Sigmoid colon (tissue), 7 donors: ENCODE measurements around the gene FBL. TPM values are rescaled to one million over a fixed set of nuclear protein-coding genes. Genes with fewer than 3 reads are reported as not detected.

Experiments
- DNase-seq: peaks from one replicate; pipeline ENCODE4 v3.0.0-alpha.2; 2019
- H3K27ac ChIP-seq, 4 donors: fragments of 200-600 bp; sonication (generic); one replicate each; pipeline ENCODE4 v1.5.1; 2016 to 2019; ENCODE audit warnings: mild to moderate bottlenecking in 1 of 4
- H3K27me3 ChIP-seq, 3 donors: fragments of 200-600 bp; sonication (generic); one replicate each; pipeline ENCODE4 v1.5.1; 2019; ENCODE audit warnings: mild to moderate bottlenecking in 1 of 3
- H3K36me3 ChIP-seq, 4 donors: fragments of 200-600 bp; sonication (generic); one replicate each; pipeline ENCODE4 v1.5.1; 2016 to 2019
- H3K4me1 ChIP-seq, 4 donors: fragments of 200-600 bp; sonication (generic); one replicate each; pipeline ENCODE4 v1.5.1; 2017 to 2019
- H3K4me3 ChIP-seq, 4 donors: fragments of 200-600 bp; sonication (generic); one replicate each; pipeline ENCODE4 v1.5.1; 2017 to 2019; ENCODE audit warnings: mild to moderate bottlenecking in 2 of 4, moderate library complexity in 1 of 4
- H3K9me3 ChIP-seq, 4 donors: fragments of 200-600 bp in 3 of 4; sonication (generic) in 3 of 4; one replicate each; pipeline versions ENCODE4 v1.5.1 to v1.6.1; 2013 to 2019
- EP300 ChIP-seq, 4 donors: sonication (generic); formaldehyde crosslinking; IDR thresholded peaks; one replicate each; pipeline ENCODE4 v1.6.1; 2017; ENCODE audit warnings: antibody characterized with exemption in 4 of 4
- POLR2A ChIP-seq, 2 donors: fragments of 450-650 bp; IDR thresholded peaks; one replicate each; pipeline ENCODE4 v1.6.1; 2016; ENCODE audit warnings: antibody characterized with exemption in 2 of 2, mild to moderate bottlenecking in 2 of 2, moderate library complexity in 2 of 2
- POLR2AphosphoS5 ChIP-seq, 4 donors: sonication (generic); formaldehyde crosslinking; IDR thresholded peaks; one replicate each; pipeline ENCODE4 v1.6.1; 2017; ENCODE audit warnings: antibody characterized with exemption in 4 of 4
- whole genome bisulfite sequencing, 2 donors: extraction: QIAGEN DNeasy Blood & Tissue Kit; methylation state at CpG; one replicate each; pipeline ENCODE4 v1.1.7; 2013; 5-methylcytosine and 5-hydroxymethylcytosine counted together
- intact Hi-C: fragments of 100-400 bp; cut with DNase I; formaldehyde crosslinking; loops from one replicate; pipeline ENCODE4 v1.15.1; 2023
- polyA plus RNA-seq, 3 donors: library from polyadenylated mRNA; stranded (reverse); fragments of 200-250 nt; gene quantifications; one replicate each; pipeline ENCODE4 v1.2.3, GENCODE V29; 2013
- total RNA-seq, 4 donors: library from RNA; depleted of rRNA; stranded (reverse); fragments of >200 nt; gene quantifications; one replicate each; pipeline ENCODE4 v1.1.0, GENCODE V29; 2016
- TF ChIP-seq, protein P1 (sequence below), 4 experiments: fragments of 450-650 bp in 3 of 4; fragments of 200-600 bp in 1 of 4; IDR thresholded peaks; one replicate each; pipeline ENCODE4 v1.5.1; 2016 to 2019; ENCODE audit warnings: antibody characterized with exemption in 4 of 4, mild to moderate bottlenecking in 3 of 4, moderate library complexity in 2 of 4
- donor health status: healthy with polysubstance abuse.
- donor health status: Bipolar disorder and iron deficiency.
- donor health status: healthy.

FBL gene
- total and polyA plus RNA-seq, 7 donors = 96.4 to 333 (median 121) TPM

- intact Hi-C loops = loop anchor here (5.0 kb wide), 1 partner anchor 143 kb away; the partner anchor contains the start of gene PSMC4
- Histone ChIP-seq H3K27ac (no peak overlapping the region), H3K36me3 (peaks cover 16 to 66% (median 48%) of the 10 kb centered on the region in 4 donors), H3K27me3 (no peaks in the 10 kb centered on the region), H3K9me3 (no peaks in the 10 kb centered on the region), H3K4me3 (no peak overlapping the region), H3K4me1 (peaks cover 0 to 28% (median 27%) of the 10 kb centered on the region in 4 donors)
- TF ChIP-seq POLR2AphosphoS5 (IDR thresholded peaks at IDR 0.05) = no peak
- TF ChIP-seq, protein P1, sequence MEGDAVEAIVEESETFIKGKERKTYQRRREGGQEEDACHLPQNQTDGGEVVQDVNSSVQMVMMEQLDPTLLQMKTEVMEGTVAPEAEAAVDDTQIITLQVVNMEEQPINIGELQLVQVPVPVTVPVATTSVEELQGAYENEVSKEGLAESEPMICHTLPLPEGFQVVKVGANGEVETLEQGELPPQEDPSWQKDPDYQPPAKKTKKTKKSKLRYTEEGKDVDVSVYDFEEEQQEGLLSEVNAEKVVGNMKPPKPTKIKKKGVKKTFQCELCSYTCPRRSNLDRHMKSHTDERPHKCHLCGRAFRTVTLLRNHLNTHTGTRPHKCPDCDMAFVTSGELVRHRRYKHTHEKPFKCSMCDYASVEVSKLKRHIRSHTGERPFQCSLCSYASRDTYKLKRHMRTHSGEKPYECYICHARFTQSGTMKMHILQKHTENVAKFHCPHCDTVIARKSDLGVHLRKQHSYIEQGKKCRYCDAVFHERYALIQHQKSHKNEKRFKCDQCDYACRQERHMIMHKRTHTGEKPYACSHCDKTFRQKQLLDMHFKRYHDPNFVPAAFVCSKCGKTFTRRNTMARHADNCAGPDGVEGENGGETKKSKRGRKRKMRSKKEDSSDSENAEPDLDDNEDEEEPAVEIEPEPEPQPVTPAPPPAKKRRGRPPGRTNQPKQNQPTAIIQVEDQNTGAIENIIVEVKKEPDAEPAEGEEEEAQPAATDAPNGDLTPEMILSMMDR (IDR thresholded peaks at IDR 0.05) = no peak
- no peak for TF ChIP-seq EP300 (IDR thresholded peaks at IDR 0.05)
- TF ChIP-seq POLR2A (IDR thresholded peaks at IDR 0.05) = no peak
- no peak for DNase-seq
- WGBS, 2 donors = 94% methylated on average over 10 of the region's 10 CpGs
These were observed 16.4 kb downstream of the FBL start for GRCh38 chr19:39829702-39830275.

DNA sequence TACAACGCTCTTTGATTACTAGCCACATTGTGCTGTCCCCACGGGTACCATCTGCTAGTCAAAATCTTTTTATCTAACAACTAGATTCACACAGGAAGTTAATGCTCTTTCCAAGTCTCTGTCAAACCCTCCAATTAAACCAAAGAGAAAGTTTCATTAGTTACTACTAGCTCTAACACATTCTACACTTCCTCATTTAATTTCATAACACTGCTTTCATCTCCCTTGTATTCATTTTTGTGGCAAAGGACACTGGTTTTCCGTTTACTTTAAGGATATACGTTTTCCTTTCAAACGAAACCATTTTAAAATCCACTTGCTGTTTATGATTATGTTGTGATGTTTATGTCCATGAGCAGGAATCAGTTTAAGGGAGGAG lies 17.5 kb downstream of the FBL start:
- Histone ChIP-seq H3K27ac (no peak overlapping the region), H3K4me3 (no peak overlapping the region), H3K36me3 (peaks cover 16 to 64% (median 48%) of the 10 kb centered on the region in 4 donors), H3K4me1 (peaks cover 0 to 30% (median 29%) of the 10 kb centered on the region in 4 donors), H3K9me3 (no peaks in the 10 kb centered on the region), H3K27me3 (no peaks in the 10 kb centered on the region)
- intact Hi-C loops = no loop called here
- no peak for DNase-seq
- TF ChIP-seq EP300 (IDR thresholded peaks at IDR 0.05) (no peak), POLR2A (IDR thresholded peaks at IDR 0.05) (no peak), POLR2AphosphoS5 (IDR thresholded peaks at IDR 0.05) (no peak)
- TF ChIP-seq, protein P1 (IDR thresholded peaks at IDR 0.05) = no peak
- 67 to 68% methylated on average over 5 of the region's 5 CpGs for WGBS, 2 donors

DNA sequence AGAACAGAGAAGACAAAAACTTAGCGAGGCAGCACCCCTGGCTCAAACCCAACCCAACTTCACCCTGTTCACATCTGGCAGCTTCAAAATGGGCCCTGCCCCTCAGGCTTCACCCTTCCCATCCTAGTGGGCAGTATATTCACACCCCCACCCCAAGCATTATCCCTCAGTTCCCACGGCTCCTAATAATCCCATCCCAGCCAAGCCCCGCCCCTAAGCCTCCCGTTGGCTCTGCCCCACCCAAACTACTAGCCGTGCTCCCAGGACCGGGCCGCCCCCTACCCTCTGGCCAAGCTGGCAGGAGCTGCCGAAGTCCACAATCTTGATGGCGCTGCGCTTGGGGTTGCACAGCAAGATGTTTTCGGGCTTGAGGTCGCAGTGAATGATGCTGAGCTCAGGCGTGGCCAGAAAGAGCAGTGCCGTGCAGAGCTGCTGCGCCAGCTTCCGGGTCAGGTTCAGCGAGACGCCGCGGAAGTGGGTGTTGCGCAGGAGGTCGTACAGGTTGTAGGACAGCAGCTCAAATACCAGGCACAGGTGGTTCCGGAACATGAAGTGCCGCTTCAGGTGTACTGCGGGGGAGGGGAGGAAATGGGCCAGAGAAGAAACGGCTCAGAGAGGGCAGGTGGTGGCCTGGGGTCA lies 18.0 kb downstream of the FBL start:
- DNase-seq = no peak
- H3K9me3 ChIP-seq = no peaks in the 10 kb centered on the region
- H3K4me3 ChIP-seq = no peak overlapping the region
- intact Hi-C loops = no loop called here
- peaks cover 0 to 31% (median 30%) of the 10 kb centered on the region in 4 donors for H3K4me1 ChIP-seq
- WGBS, 2 donors = 77 to 87% methylated on average over 26 of the region's 26 CpGs
- no peaks in the 10 kb centered on the region for H3K27me3 ChIP-seq
- no peak overlapping the region for H3K27ac ChIP-seq
- H3K36me3 ChIP-seq = peaks cover 16 to 64% (median 48%) of the 10 kb centered on the region in 4 donors
- TF ChIP-seq, protein P1 (IDR thresholded peaks at IDR 0.05) = no peak
- TF ChIP-seq POLR2A (IDR thresholded peaks at IDR 0.05) (no peak), POLR2AphosphoS5 (IDR thresholded peaks at IDR 0.05) (no peak), EP300 (IDR thresholded peaks at IDR 0.05) (no peak)

DNA sequence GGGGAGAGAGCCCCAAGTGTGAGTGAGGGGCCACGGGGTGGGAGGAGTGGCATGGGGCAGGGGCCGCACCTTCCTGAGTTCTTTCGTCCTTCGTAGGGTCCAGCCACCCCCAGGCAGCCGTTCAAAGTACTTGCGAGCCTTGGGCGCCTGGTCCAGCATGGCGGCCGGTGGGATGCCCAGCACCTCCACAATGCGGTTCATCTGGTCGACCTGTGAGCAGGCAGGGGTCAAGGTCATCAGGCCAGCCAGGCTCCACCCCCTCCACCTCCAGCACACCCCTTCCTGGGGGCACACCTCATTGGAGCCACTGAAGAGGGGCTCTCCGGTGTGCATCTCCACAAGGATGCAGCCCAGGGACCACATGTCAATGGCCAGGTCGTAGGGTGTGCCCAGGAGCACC lies 19.0 kb downstream of the FBL start:
- DNase-seq = no peak
- H3K4me1 ChIP-seq = peaks cover 0 to 22% (median 21%) of the 10 kb centered on the region in 4 donors
- H3K4me3 ChIP-seq = no peak overlapping the region
- H3K27me3 ChIP-seq = no peaks in the 10 kb centered on the region
- TF ChIP-seq, protein P1 (IDR thresholded peaks at IDR 0.05) = no peak
- no peak for TF ChIP-seq POLR2AphosphoS5 (IDR thresholded peaks at IDR 0.05)
- no peaks in the 10 kb centered on the region for H3K9me3 ChIP-seq
- intact Hi-C loops = no loop called here
- H3K27ac ChIP-seq = no peak overlapping the region
- 93% methylated on average over 13 of the region's 13 CpGs for WGBS, 2 donors
- H3K36me3 ChIP-seq = peaks cover 16 to 64% (median 48%) of the 10 kb centered on the region in 4 donors
